Measurements from ENCODE around the gene KLHL29. TPM values are rescaled to one million over a fixed set of nuclear protein-coding genes. Genes with fewer than 3 reads are reported as not detected.

Gene KLHL29
- total RNA-seq, 1 donor from 2014 or later: 5.0 TPM

- no peaks in the 10 kb centered on the region for H3K9me3 Mint-ChIP-seq (ENCODE audit: unreplicated experiment)
- H3K4me3 Mint-ChIP-seq (ENCODE audit: unreplicated experiment): no peak overlapping the region
- DNase-seq (ENCODE audit: extremely low spot score, unreplicated experiment): no peak
- peaks cover 29% of the 10 kb centered on the region for H3K27me3 Mint-ChIP-seq (ENCODE audit: unreplicated experiment)
- no peak overlapping the region for H3K27ac Mint-ChIP-seq (ENCODE audit: unreplicated experiment)
- no peak for TF ChIP-seq CTCF (IDR thresholded peaks at IDR 0.05)
- H3K4me1 Mint-ChIP-seq (ENCODE audit: unreplicated experiment): peaks cover 5% of the 10 kb centered on the region
- no peaks in the 10 kb centered on the region for H3K36me3 Mint-ChIP-seq (ENCODE audit: unreplicated experiment)
These were observed 8.7 kb downstream of the KLHL29 start for GRCh38 chr2:23393722-23394121.

- Mint-ChIP-seq H3K4me1 (ENCODE audit: unreplicated experiment) (peaks cover 5% of the 10 kb centered on the region), H3K4me3 (ENCODE audit: unreplicated experiment) (no peak overlapping the region), H3K27ac (ENCODE audit: unreplicated experiment) (no peak overlapping the region), H3K36me3 (ENCODE audit: unreplicated experiment) (no peaks in the 10 kb centered on the region), H3K9me3 (ENCODE audit: unreplicated experiment) (no peaks in the 10 kb centered on the region), H3K27me3 (ENCODE audit: unreplicated experiment) (peaks cover 20% of the 10 kb centered on the region)
- no peak for DNase-seq (ENCODE audit: extremely low spot score, unreplicated experiment)
- TF ChIP-seq CTCF (IDR thresholded peaks at IDR 0.05): no peak
These were observed 9.7 kb downstream of the KLHL29 start for GRCh38 chr2:23394700-23395099.

- Mint-ChIP-seq H3K4me1 (ENCODE audit: unreplicated experiment) (no peaks in the 10 kb centered on the region), H3K27me3 (ENCODE audit: unreplicated experiment) (peaks cover 13% of the 10 kb centered on the region), H3K9me3 (ENCODE audit: unreplicated experiment) (no peaks in the 10 kb centered on the region), H3K4me3 (ENCODE audit: unreplicated experiment) (no peak overlapping the region), H3K27ac (ENCODE audit: unreplicated experiment) (no peak overlapping the region), H3K36me3 (ENCODE audit: unreplicated experiment) (no peaks in the 10 kb centered on the region)
- no peak for DNase-seq (ENCODE audit: extremely low spot score, unreplicated experiment)
- no peak for TF ChIP-seq CTCF (IDR thresholded peaks at IDR 0.05)
These were observed 12.5 kb downstream of the KLHL29 start for GRCh38 chr2:23397478-23397877.

- Mint-ChIP-seq H3K4me1 (ENCODE audit: unreplicated experiment) (peaks cover 16% of the 10 kb centered on the region), H3K36me3 (ENCODE audit: unreplicated experiment) (no peaks in the 10 kb centered on the region), H3K27me3 (ENCODE audit: unreplicated experiment) (peaks cover 5% of the 10 kb centered on the region), H3K27ac (ENCODE audit: unreplicated experiment) (no peak overlapping the region), H3K4me3 (ENCODE audit: unreplicated experiment) (no peak overlapping the region), H3K9me3 (ENCODE audit: unreplicated experiment) (no peaks in the 10 kb centered on the region)
- no peak for TF ChIP-seq CTCF (IDR thresholded peaks at IDR 0.05)
- DNase-seq (ENCODE audit: extremely low spot score, unreplicated experiment): no peak
These were observed 14.8 kb downstream of the KLHL29 start for GRCh38 chr2:23399674-23400261.

GRCh38 chr2:23400703-23401102, 15.7 kb downstream of the KLHL29 start:
- Mint-ChIP-seq H3K36me3 (ENCODE audit: unreplicated experiment) (no peaks in the 10 kb centered on the region), H3K27ac (ENCODE audit: unreplicated experiment) (no peak overlapping the region), H3K9me3 (ENCODE audit: unreplicated experiment) (no peaks in the 10 kb centered on the region), H3K4me3 (ENCODE audit: unreplicated experiment) (no peak overlapping the region), H3K27me3 (ENCODE audit: unreplicated experiment) (no peaks in the 10 kb centered on the region), H3K4me1 (ENCODE audit: unreplicated experiment) (peaks cover 20% of the 10 kb centered on the region)
- no peak for DNase-seq (ENCODE audit: extremely low spot score, unreplicated experiment)
- TF ChIP-seq CTCF (IDR thresholded peaks at IDR 0.05): no peak
